Liver (tissue), 2 donors: ENCODE results near the gene AQR.

Source experiments
- CTCF ChIP-seq: fragments of 150-350 bp; IDR thresholded peaks from 2 replicates; pipeline ENCODE4 v1.5.1; 2017; ENCODE audit warnings: improper control_type of control experiment, low read depth, low read length; ENCODE audit not compliant: missing input control
- MAX ChIP-seq: IDR thresholded peaks from 2 replicates; pipeline ENCODE4 v1.6.1; 2016; ENCODE audit warnings: antibody characterized with exemption
- donor health status: healthy.

- TF ChIP-seq CTCF = no peak
- no peak for TF ChIP-seq MAX
These were observed 166.5 kb downstream of the AQR start for GRCh38 chr15:34802803-34803750.
